ENCODE data around the gene RBM47.

- no peak for TF ChIP-seq CTCF (IDR thresholded peaks at IDR 0.05; ENCODE audit: poor library complexity, severe bottlenecking)
- TF ChIP-seq, protein P1, sequence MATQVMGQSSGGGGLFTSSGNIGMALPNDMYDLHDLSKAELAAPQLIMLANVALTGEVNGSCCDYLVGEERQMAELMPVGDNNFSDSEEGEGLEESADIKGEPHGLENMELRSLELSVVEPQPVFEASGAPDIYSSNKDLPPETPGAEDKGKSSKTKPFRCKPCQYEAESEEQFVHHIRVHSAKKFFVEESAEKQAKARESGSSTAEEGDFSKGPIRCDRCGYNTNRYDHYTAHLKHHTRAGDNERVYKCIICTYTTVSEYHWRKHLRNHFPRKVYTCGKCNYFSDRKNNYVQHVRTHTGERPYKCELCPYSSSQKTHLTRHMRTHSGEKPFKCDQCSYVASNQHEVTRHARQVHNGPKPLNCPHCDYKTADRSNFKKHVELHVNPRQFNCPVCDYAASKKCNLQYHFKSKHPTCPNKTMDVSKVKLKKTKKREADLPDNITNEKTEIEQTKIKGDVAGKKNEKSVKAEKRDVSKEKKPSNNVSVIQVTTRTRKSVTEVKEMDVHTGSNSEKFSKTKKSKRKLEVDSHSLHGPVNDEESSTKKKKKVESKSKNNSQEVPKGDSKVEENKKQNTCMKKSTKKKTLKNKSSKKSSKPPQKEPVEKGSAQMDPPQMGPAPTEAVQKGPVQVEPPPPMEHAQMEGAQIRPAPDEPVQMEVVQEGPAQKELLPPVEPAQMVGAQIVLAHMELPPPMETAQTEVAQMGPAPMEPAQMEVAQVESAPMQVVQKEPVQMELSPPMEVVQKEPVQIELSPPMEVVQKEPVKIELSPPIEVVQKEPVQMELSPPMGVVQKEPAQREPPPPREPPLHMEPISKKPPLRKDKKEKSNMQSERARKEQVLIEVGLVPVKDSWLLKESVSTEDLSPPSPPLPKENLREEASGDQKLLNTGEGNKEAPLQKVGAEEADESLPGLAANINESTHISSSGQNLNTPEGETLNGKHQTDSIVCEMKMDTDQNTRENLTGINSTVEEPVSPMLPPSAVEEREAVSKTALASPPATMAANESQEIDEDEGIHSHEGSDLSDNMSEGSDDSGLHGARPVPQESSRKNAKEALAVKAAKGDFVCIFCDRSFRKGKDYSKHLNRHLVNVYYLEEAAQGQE (IDR thresholded peaks at IDR 0.05; ENCODE audit: borderline replicate concordance), result no peak
- no peak for TF ChIP-seq SMC3 (conservative IDR thresholded peaks at IDR 0.05; ENCODE audit: poor library complexity)
- TF ChIP-seq MXI1 (conservative IDR thresholded peaks at IDR 0.05; ENCODE audit: poor library complexity, severe bottlenecking), result no peak
- TF ChIP-seq EZH2 (IDR thresholded peaks at IDR 0.05; ENCODE audit: borderline replicate concordance, insufficient read depth, low read length, poor library complexity, severe bottlenecking), result no peak
- no peak for TF ChIP-seq RAD21 (conservative IDR thresholded peaks at IDR 0.05)
- no peak for TF ChIP-seq TAF1 (IDR thresholded peaks at IDR 0.05; ENCODE audit: low read depth)
- TF ChIP-seq POLR2AphosphoS5 (IDR thresholded peaks at IDR 0.05), result no peak
- TF ChIP-seq EP300 (conservative IDR thresholded peaks at IDR 0.05; ENCODE audit: poor library complexity, severe bottlenecking), result no peak
These were observed 15.6 kb downstream of the RBM47 start for GRCh38 chr4:40614031-40614430.

All from neural cell (in vitro differentiated cells).